Erythroblast (primary cell): ENCODE results near the gene PLEKHH1.

Source experiments
- GATA1 ChIP-seq: IDR thresholded peaks from 2 replicates; pipeline ENCODE4 v1.6.1; 2011; ENCODE audit warnings: low read depth, mild to moderate bottlenecking, control low read depth, low read length, moderate library complexity
- POLR2A ChIP-seq: IDR thresholded peaks from 2 replicates; pipeline ENCODE4 v1.6.1; 2011; ENCODE audit warnings: mild to moderate bottlenecking, low read length

DNA sequence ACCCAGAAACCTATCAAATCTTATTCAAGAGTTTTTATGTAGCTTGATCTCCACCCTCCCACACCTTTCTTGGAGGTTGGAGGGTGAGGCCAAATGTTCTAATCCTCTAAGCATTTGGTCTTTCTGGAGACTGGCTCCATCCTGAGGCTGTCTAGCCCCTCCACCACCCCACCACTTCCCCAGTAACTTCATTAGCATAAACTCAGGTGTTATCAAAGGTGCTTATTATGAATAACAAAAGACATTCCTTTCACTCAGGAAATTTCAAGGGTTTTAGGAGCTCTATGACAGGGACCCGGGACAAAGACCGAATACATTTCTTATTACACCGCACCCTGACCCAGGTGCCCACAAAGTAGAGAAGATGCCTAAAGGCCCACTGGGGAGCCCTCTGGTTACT is 41.8 kb upstream of the PLEKHH1 start:
- no peak for TF ChIP-seq POLR2A
- no peak for TF ChIP-seq GATA1
